H1 (cell line): Measurements from ENCODE around the gene OPHN1. TPM values are rescaled to one million over a fixed set of nuclear protein-coding genes. Genes with fewer than 3 reads are reported as not detected.

Source experiments
- SAP30 ChIP-seq: fragments of 300-600 bp; sonication (generic); IDR thresholded peaks from 2 replicates; pipeline ENCODE4 v1.7.1; 2012; ENCODE audit warnings: low read length, moderate library complexity, mild to moderate bottlenecking, inconsistent platforms; ENCODE audit not compliant: insufficient read depth, insufficient replicate concordance
- polyA plus RNA-seq, 7 experiments: library from polyadenylated mRNA; depleted of rRNA in 3 of 7; stranded (reverse) in 5 of 7; unstranded in 2 of 7; fragments of >200 nt in 5 of 7; fragments of 200-250 nt in 2 of 7; gene quantifications; 1 replicate in 5 of 7; 2 replicates in 1 of 7; 4 replicates in 1 of 7; pipeline versions ENCODE4 v1.2.1 to v1.2.3, GENCODE V29; 2011 to 2013; ENCODE audit warnings: missing spikeins in 2 of 7, mixed read lengths in 2 of 7
- total RNA-seq: library from RNA; stranded (reverse); fragmentation: NEBNext Ultra II Directional; extraction: Animal tissue kit (Norgen Biotek cat#: 25700); gene quantifications from 2 replicates; pipeline ENCODE4 v1.2.1, GENCODE V29; 2021

OPHN1 gene
- total and polyA plus RNA-seq, 2 of the 8 experiments (the other 6 are each of a cell fraction or from before 2014, with no cell fraction given) = 1.2 to 3.5 TPM

DNA sequence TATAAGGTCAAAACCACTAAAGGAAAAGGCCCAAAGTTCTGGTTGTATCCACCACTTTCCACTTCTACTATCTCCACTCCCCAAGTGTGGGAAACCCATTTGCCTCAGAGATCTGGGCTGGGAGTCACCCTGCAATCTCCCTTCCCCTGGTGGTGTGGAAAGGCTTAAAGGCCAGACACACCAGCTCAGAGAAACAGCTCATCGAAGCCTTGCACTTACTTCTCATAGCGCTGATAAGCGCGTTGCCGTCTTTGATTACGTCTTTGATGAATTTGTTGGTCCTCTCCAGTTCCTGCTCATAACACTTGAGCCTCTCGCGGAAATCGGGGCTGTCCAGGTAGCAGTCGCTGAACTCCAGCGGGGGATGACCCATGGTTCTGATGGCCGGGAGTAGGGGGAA, 647 bp downstream of the OPHN1 start (continued):
- no peak for TF ChIP-seq SAP30
